Measurements from ENCODE around the gene PLA2G4E. TPM values are rescaled to one million over a fixed set of nuclear protein-coding genes. Genes with fewer than 3 reads are reported as not detected.

Gene PLA2G4E
- polyA plus RNA-seq, 3 donors, result not detected

- no peak for DNase-seq
- intact Hi-C loops (cut with micrococcal nuclease), result no loop called here
- peaks cover 14% of the 10 kb centered on the region for H3K4me1 Mint-ChIP-seq
- Histone ChIP-seq H3K4me1 (ENCODE audit: control insufficient read depth in 1 of 2, insufficient read depth in 2 of 2, low read length in 2 of 2) (peaks cover 7 to 11% of the 10 kb centered on the region in 2 donors), H4K20me1 (ENCODE audit: insufficient read depth, low read length) (peaks cover 55% of the 10 kb centered on the region), H3K79me2 (ENCODE audit: insufficient read depth, low read length) (peaks cover 69% of the 10 kb centered on the region), H3K4me2 (replicated peaks; ENCODE audit: extremely low read depth, low read length, poor library complexity, severe bottlenecking) (no peak overlapping the region), H3K9me3 (replicated peaks in 1 of 2; ENCODE audit: control insufficient read depth in 1 of 2, insufficient read depth in 1 of 2, low read length in 2 of 2) (no peaks in the 10 kb centered on the region), H3K36me3 (replicated peaks in 1 of 2; ENCODE audit: control insufficient read depth in 1 of 2, insufficient read depth in 2 of 2, low read length in 2 of 2) (peaks cover 54 to 84% of the 10 kb centered on the region in 2 donors), H3K27me3 (ENCODE audit: control insufficient read depth in 2 of 2, insufficient read depth in 2 of 2, low read length in 2 of 2) (no peaks in the 10 kb centered on the region), H3K4me3 (replicated peaks in 1 of 3; ENCODE audit: low read depth in 2 of 3, low read length in 3 of 3) (no peak overlapping the region), H3K27ac (ENCODE audit: low read depth in 1 of 2, low read length in 2 of 2) (no peak overlapping the region), H2AFZ (ENCODE audit: insufficient read depth, low read depth, low read length, poor library complexity, severe bottlenecking) (no peak overlapping the region), H3K9ac (ENCODE audit: insufficient read depth, low read length, poor library complexity, severe bottlenecking) (no peak overlapping the region)
- TF ChIP-seq, protein P1, sequence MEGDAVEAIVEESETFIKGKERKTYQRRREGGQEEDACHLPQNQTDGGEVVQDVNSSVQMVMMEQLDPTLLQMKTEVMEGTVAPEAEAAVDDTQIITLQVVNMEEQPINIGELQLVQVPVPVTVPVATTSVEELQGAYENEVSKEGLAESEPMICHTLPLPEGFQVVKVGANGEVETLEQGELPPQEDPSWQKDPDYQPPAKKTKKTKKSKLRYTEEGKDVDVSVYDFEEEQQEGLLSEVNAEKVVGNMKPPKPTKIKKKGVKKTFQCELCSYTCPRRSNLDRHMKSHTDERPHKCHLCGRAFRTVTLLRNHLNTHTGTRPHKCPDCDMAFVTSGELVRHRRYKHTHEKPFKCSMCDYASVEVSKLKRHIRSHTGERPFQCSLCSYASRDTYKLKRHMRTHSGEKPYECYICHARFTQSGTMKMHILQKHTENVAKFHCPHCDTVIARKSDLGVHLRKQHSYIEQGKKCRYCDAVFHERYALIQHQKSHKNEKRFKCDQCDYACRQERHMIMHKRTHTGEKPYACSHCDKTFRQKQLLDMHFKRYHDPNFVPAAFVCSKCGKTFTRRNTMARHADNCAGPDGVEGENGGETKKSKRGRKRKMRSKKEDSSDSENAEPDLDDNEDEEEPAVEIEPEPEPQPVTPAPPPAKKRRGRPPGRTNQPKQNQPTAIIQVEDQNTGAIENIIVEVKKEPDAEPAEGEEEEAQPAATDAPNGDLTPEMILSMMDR (IDR thresholded peaks at IDR 0.05), result no peak
- WGBS (ENCODE audit: insufficient coverage), result 99% methylated on average over 6 of the region's 11 CpGs
- H3K9me3 Mint-ChIP-seq, result peaks cover 0 to 2% (median 0%) of the 10 kb centered on the region in 7 donors
- no peak overlapping the region for H3K27ac Mint-ChIP-seq
- peaks cover 0 to 3% (median 0%) of the 10 kb centered on the region in 3 donors for H3K27me3 Mint-ChIP-seq (ENCODE audit: low read depth in 3 of 3)
- H3K4me3 Mint-ChIP-seq, result no peak overlapping the region
- H3K36me3 Mint-ChIP-seq, result peaks cover 70 to 81% of the 10 kb centered on the region in 2 donors
These were observed 75.1 kb downstream of the PLA2G4E start for GRCh38 chr15:41945731-41946130.

- Histone ChIP-seq H4K20me1 (ENCODE audit: insufficient read depth, low read length) (peaks cover 55% of the 10 kb centered on the region), H2AFZ (ENCODE audit: insufficient read depth, low read depth, low read length, poor library complexity, severe bottlenecking) (no peak overlapping the region), H3K4me1 (ENCODE audit: control insufficient read depth in 1 of 2, insufficient read depth in 2 of 2, low read length in 2 of 2) (peaks cover 7 to 10% of the 10 kb centered on the region in 2 donors), H3K27ac (ENCODE audit: low read depth in 1 of 2, low read length in 2 of 2) (no peak overlapping the region), H3K9ac (ENCODE audit: insufficient read depth, low read length, poor library complexity, severe bottlenecking) (no peak overlapping the region), H3K79me2 (ENCODE audit: insufficient read depth, low read length) (peaks cover 69% of the 10 kb centered on the region), H3K4me2 (replicated peaks; ENCODE audit: extremely low read depth, low read length, poor library complexity, severe bottlenecking) (no peak overlapping the region), H3K9me3 (replicated peaks in 1 of 2; ENCODE audit: control insufficient read depth in 1 of 2, insufficient read depth in 1 of 2, low read length in 2 of 2) (no peaks in the 10 kb centered on the region), H3K4me3 (replicated peaks in 1 of 3; ENCODE audit: low read depth in 2 of 3, low read length in 3 of 3) (no peak overlapping the region), H3K27me3 (ENCODE audit: control insufficient read depth in 2 of 2, insufficient read depth in 2 of 2, low read length in 2 of 2) (no peaks in the 10 kb centered on the region), H3K36me3 (replicated peaks in 1 of 2; ENCODE audit: control insufficient read depth in 1 of 2, insufficient read depth in 2 of 2, low read length in 2 of 2) (peaks cover 59 to 84% of the 10 kb centered on the region in 2 donors)
- 100% methylated on average over 6 of the region's 6 CpGs for WGBS (ENCODE audit: insufficient coverage)
- Mint-ChIP-seq H3K27ac (no peak overlapping the region), H3K4me3 (no peak overlapping the region), H3K27me3 (ENCODE audit: low read depth in 3 of 3) (peaks cover 0 to 3% (median 0%) of the 10 kb centered on the region in 3 donors), H3K36me3 (peaks cover 70 to 81% of the 10 kb centered on the region in 2 donors), H3K9me3 (peaks cover 0 to 2% (median 0%) of the 10 kb centered on the region in 7 donors), H3K4me1 (peaks cover 10% of the 10 kb centered on the region)
- DNase-seq, result no peak
- TF ChIP-seq, protein P1 (IDR thresholded peaks at IDR 0.05), result no peak
- intact Hi-C loops (cut with micrococcal nuclease), result no loop called here
These were observed 75.6 kb downstream of the PLA2G4E start for GRCh38 chr15:41945221-41945620.

Measured in CD14-positive monocyte (primary cell).